Activated T-cell treated with anti-CD3 and anti-CD28 coated beads for 24 hours (primary cell): ENCODE data around the gene VSTM5.
"Not testable (repeated sequence)": the region's sequence is repeated elsewhere in the genome, so short reads cannot be mapped to it uniquely, and the experiment has no call there.

Source experiments
- DNase-seq: peaks from one replicate; pipeline ENCODE4 v3.0.0-alpha.2; 2020; ENCODE audit warnings: low read depth

The VSTM5 gene

GRCh38 chr11:93850594-93851018, at the start of gene VSTM5:
Gene VSTM5 (minus strand): TSS chr11:93850618. CDS start chr11:93850502, 116 bp downstream.
- no peak for DNase-seq

- DNase-seq = no peak
These were observed 44.9 kb upstream of the VSTM5 start for GRCh38 chr11:93895106-93895862.

GRCh38 chr11:93890391-93891051, 40.1 kb upstream of the VSTM5 start:
- no peak for DNase-seq

- DNase-seq = no peak
These were observed 36.7 kb upstream of the VSTM5 start for GRCh38 chr11:93887111-93887510.

GRCh38 chr11:93879114-93879513, 28.7 kb upstream of the VSTM5 start:
- DNase-seq = not testable (repeated sequence)

GRCh38 chr11:93875637-93876036, 25.2 kb upstream of the VSTM5 start:
- no peak for DNase-seq

GRCh38 chr11:93871526-93871925, 21.1 kb upstream of the VSTM5 start:
- DNase-seq = no peak

GRCh38 chr11:93870616-93871015, 20.2 kb upstream of the VSTM5 start:
- no peak for DNase-seq

GRCh38 chr11:93869830-93870229, 19.4 kb upstream of the VSTM5 start:
- no peak for DNase-seq

- DNase-seq = not testable (repeated sequence)
These were observed 18.0 kb upstream of the VSTM5 start for GRCh38 chr11:93868404-93868803.

GRCh38 chr11:93861808-93862207, 11.4 kb upstream of the VSTM5 start:
- DNase-seq = no peak

- DNase-seq = no peak
These were observed 7.8 kb upstream of the VSTM5 start for GRCh38 chr11:93858121-93858775.

- DNase-seq = no peak
These were observed 7.1 kb upstream of the VSTM5 start for GRCh38 chr11:93857413-93858120.

GRCh38 chr11:93852242-93852641, 1.8 kb upstream of the VSTM5 start:
- no peak for DNase-seq

GRCh38 chr11:93849751-93850593, 446 bp downstream of the VSTM5 start:
- no peak for DNase-seq

- no peak for DNase-seq
These were observed 1.2 kb downstream of the VSTM5 start for GRCh38 chr11:93849201-93849600.

- no peak for DNase-seq
These were observed 4.0 kb downstream of the VSTM5 start for GRCh38 chr11:93846411-93846810.

GRCh38 chr11:93845181-93846092, 5.0 kb downstream of the VSTM5 start:
- DNase-seq = no peak

GRCh38 chr11:93844568-93844967, 5.8 kb downstream of the VSTM5 start:
- no peak for DNase-seq

GRCh38 chr11:93843906-93844305, 6.5 kb downstream of the VSTM5 start:
- DNase-seq = no peak
